Activated naive CD4-positive, alpha-beta T cell treated with Interleukin-2 at 50 U/mL for 16 hours (primary cell): ENCODE data around the gene CCDC146.
"Not testable (repeated sequence)": the region's sequence is repeated elsewhere in the genome, so short reads cannot be mapped to it uniquely, and the experiment has no call there.

ENCODE experiments used
- DNase-seq: peaks from one replicate; pipeline ENCODE4 v3.0.0-alpha.2; 2020

CCDC146 gene

DNA sequence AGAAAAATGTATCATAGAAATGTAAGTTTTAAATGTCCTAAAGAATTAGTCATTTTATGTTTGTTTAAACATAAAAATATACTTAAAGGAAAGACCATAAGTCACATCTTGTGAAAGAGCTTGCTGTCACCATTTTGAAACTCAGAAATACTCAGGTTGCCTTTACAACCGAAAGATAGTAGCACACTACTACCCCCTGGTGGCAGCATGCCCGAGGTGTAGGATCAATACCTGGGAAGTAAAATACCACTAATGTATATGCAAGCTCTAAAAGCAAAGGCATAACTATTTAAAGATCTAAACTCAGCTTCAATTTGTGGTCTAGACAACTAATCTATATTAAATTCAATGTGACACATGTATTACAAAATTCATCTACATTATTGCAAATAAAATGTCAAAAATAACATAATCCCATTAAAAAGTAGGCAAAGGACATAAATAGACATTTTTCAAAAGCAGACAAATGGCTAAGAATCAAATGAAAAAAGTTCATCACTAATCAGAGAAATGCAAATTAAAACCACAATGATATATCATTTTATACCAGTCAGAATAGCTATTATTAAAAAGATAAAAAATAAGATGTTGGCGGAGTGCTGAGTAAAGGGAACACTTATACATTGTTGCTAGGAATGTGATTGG, 124.9 kb downstream of the CCDC146 start:
- DNase-seq = peak; percentile 89

GRCh38 chr7:77248154-77248553, 125.7 kb downstream of the CCDC146 start:
- DNase-seq = no peak

DNA sequence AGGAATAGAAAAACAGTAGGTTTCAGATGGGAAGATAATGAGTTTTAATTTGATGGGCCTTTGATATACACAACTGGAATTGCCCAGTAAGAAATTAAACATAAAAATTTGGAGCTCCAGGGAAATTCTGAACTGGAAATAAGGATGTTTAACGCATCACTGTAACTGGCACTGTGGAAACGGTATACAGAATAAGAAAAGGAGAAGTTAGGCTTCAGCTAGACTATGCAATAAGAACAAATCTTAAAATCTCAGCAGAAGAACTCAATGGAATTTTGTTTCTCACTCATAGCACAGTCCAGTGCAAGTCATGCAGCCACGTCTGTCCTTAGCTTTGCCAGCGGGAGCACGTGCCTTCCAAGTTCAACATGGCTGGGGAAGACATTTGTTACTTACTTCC, 130.1 kb downstream of the CCDC146 start:
- no peak for DNase-seq

- DNase-seq = no peak
These were observed 130.7 kb downstream of the CCDC146 start for GRCh38 chr7:77253151-77253550.

GRCh38 chr7:77254429-77254828, 132.0 kb downstream of the CCDC146 start:
- no peak for DNase-seq

- no peak for DNase-seq
These were observed 132.5 kb downstream of the CCDC146 start for GRCh38 chr7:77254915-77255314.

GRCh38 chr7:77258014-77258413, 135.6 kb downstream of the CCDC146 start:
- DNase-seq = no peak

DNA sequence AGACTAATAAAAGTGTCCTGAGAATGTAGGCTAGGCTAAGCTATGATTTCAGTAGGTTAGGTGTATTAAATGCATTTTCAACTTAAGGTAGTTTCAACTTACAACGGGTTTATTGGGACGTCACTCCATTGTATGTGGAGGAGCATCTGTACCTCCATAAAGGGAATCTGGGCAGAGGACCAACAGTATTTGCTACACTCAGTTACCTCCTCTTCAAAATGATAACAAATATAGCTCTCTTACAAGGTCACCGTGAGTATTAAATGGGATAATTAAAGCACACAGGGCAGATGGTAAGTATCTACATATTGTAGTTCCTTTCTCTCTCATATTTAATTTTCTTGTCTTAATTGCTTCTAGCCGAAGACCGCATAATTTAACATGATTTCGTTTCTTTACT, 136.2 kb downstream of the CCDC146 start:
- no peak for DNase-seq

DNA sequence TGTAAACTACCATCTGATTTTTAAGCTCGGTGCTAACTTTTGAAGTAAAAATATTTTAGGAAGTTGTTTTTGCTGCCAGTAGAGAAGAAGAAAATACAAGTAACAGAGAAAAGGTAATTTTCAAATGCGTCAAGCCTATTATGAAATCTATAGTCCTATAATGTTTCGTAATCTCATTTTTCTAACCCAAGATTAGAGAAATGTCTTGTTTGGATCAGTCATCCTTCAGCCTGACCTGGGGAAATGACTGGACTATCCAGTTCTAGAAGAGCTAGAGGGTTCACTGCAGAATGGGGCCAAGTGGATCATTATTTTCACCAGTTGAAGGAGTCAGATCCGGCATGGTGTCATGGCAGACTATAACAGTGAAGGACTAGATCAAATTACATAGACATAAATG, 139.9 kb downstream of the CCDC146 start:
- no peak for DNase-seq

DNA sequence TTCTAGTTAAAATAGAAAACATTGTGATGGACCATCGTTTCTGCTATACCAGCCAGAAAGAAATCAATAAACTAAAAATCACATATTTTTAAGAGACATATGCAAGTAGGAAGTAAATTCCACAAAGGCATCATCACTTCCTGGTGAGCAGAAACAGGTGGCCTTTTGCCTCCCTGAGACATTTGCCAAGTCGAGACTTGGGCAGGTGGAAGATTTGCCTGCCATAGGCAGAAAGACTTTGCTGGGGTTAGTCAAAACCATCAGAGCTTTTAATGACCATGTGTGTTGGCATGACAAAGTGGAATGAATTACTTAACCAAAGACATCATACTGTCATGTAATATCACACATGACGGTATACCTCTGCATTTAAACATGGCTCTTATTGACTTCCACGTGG, 143.3 kb downstream of the CCDC146 start:
- no peak for DNase-seq

GRCh38 chr7:77266291-77266794, 143.9 kb downstream of the CCDC146 start:
- no peak for DNase-seq

GRCh38 chr7:77269360-77270093, 147.1 kb downstream of the CCDC146 start:
- DNase-seq = no peak

DNA sequence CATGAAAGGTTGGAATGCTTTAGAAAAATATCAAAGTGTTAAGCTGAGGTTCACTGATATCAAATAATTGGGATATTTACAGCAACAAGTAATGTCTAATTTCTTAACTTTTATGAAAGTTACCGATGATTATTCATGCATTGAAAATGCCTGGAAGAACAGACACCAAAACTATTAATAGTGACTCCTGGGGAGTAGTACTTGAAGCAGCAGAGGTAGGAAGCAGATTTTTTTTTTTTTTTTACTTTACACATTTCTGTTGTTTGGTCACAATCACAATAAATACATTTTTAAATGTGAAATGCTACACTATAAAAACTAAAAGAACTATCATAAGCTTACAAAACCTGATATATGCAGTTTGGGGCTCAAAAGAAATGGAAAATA, 147.7 kb downstream of the CCDC146 start:
- no peak for DNase-seq

- no peak for DNase-seq
These were observed 149.4 kb downstream of the CCDC146 start for GRCh38 chr7:77271766-77272165.

DNA sequence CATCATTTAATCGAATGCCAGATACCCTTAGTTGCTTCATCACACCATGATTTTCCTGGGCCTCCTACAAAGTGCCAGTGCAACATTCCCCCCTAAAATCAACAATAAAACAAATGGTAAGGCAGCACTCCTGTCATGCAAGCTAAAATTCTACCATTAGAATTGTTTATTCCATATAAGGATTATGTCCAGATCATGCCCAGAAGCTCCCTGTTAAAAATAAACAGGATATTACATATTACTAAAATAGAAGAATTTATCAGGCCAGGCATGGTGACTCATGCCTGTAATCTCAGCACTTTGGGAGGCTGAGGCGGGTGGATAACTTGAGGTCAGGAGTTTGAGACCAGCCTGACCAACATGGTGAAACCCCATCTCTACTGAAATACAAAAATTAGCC, 153.2 kb downstream of the CCDC146 start:
- not testable (repeated sequence) for DNase-seq

DNA sequence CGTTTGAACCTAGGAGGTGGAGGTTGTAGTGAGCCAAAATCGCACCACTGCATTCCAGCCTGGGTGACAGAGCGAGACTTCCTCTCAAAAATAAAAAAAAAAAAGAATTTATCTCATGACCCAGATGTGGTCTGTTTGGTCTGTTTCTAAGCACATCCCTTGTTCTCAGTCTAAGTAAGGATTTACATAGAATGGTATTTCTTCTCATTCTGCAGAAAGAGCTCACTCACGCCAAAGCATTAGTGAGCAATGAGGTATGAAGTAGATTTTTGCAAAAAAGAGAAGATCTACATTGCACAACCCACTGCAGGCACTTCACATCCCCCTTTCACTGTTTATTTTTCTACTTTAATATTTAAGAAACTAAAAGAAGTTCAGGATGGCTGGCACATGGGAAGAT, 153.7 kb downstream of the CCDC146 start:
- no peak for DNase-seq

DNA sequence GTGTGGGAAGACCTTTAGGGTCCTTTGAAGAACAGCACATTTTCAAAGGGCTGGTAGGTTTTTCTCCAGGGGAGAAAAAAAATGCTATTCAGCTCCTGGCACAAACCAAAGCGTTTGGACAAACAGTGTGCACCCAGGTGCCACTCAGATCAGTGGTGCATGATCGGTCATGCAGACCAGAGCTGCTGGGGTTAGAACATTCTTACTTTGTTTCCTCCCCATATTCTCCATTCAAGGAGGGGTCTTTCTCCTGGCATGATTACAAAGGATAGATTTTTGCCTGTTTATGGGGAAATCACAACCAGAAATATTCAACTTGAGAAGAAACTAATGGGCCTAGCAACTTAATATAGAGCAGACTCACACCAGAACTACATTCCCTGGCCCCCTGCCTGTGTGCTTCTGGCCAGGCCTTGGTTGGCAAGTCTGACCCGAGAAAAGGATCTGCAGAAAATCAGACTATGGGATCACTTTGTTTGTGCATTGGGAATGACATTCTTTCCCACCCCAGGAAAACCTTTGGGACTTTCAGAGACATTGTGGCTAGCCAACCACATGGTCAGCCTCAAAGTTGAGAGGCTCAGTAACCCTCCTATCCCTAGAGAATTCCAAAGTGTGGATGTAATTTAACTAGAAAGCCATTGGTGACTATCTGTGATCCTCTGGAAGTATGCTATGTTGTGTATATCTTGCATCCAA, 159.5 kb downstream of the CCDC146 start:
- DNase-seq = no peak

GRCh38 chr7:77282897-77283296, 160.5 kb downstream of the CCDC146 start:
- no peak for DNase-seq

- no peak for DNase-seq
These were observed 161.6 kb downstream of the CCDC146 start for GRCh38 chr7:77284005-77284404.

- no peak for DNase-seq
These were observed 162.2 kb downstream of the CCDC146 start for GRCh38 chr7:77284616-77285015.

DNA sequence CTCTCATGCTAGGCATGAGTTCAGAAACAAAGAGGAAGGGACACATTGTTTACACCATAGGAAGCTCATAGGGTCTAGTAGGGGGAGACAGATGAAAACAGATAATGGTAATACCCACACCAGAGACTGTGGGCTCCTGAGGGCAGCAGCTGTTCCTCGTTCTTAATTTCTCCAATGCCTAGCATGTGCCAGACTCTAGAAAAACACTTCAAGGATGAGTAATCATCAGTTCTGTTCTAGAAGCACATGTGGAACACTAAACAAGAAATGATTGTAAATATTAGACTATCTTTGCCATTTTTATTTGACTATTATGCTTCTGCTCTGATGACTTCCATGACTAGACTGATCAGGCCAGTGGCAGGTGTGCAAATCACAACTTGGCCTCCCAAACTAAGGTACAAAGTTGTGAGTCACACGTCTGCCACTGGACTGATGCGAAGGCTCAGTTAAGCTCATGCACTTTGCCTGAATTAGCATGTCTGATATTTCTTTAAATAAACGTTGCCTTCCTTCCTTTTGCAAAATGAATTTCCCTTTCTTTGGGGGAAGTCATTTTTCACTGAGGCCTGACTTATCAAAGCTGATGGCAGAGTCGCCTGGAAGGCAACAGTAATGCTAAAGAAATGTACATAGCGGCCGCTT, 166.4 kb downstream of the CCDC146 start:
- no peak for DNase-seq

- no peak for DNase-seq
These were observed 167.0 kb downstream of the CCDC146 start for GRCh38 chr7:77289387-77289786.

DNA sequence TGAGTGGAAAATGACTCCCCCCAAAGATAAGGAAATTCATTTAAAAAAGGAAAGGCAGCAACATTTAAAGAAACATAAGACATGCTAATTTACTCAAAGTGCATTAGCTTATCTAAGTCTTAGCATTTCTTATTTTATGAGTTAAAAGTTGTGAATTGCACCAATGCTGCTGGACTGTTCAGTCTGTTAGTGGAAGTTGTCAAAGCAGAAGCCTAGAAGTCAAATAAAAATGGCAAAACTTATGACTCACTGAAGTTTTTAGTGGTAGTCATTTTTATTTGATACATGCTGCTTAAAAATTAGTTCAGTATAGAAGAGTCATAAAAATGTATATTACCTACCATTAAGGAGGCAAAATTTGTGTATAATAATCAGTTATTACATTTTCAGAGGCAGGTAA, 168.0 kb downstream of the CCDC146 start:
- DNase-seq = no peak

DNA sequence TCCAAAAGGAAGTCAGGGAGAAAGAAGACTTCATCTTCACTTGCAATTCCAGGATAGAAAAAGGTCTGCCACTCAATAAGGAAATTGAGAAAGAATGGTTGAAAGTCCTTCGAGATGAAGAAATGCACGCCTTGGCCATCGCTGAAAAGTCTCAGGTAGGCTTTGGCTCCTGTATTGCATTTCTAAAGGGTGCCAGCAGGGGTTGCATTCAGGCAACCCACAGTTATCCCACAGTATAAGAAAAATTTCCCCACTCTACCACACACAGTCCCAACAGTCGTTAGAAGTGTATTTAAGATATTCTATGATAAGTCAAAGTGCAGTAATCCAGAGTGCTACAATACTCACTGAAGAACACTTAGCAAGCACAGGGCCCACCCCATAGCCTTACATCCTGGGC, 170.6 kb downstream of the CCDC146 start:
- DNase-seq = no peak
